ENCODE measurements around the gene MSMP. TPM values are rescaled to one million over a fixed set of nuclear protein-coding genes. Genes with fewer than 3 reads are reported as not detected.

Gene MSMP
- total RNA-seq, 1 experiment from 2014 or later = not detected

GRCh38 chr9:35789541-35789940 is 35.5 kb upstream of the MSMP start:
- Histone ChIP-seq H3K4me3 (ENCODE audit: low read depth, low read length, poor library complexity, severe bottlenecking) (no peak overlapping the region), H3K4me1 (ENCODE audit: insufficient read depth, low read length, poor library complexity, severe bottlenecking) (no peaks in the 10 kb centered on the region), H3K9me3 (ENCODE audit: low read depth, low read length, poor library complexity, severe bottlenecking) (no peaks in the 10 kb centered on the region), H3K36me3 (ENCODE audit: insufficient read depth, low read length, poor library complexity, severe bottlenecking) (no peaks in the 10 kb centered on the region), H3K27ac (ENCODE audit: low read depth, low read length, poor library complexity, severe bottlenecking) (no peak overlapping the region), H3K27me3 (replicated peaks; ENCODE audit: insufficient read depth, low read depth, low read length, poor library complexity) (no peaks in the 10 kb centered on the region)
- ChIA-PET CTCF (interaction anchor here (1.1 to 2.0 kb wide), 10 partner anchors 14 to 539 kb away, joined by 3 to 40 read pairs (median 5); no protein-coding TSS in a partner anchor), POLR2A (ENCODE audit: low non-redundant PET) (no interaction called here)
- intact Hi-C loops (cut with micrococcal nuclease; ENCODE audit: unreplicated experiment) = no loop called here
- TF ChIP-seq EZH2 (IDR thresholded peaks at IDR 0.05; ENCODE audit: borderline replicate concordance, low read depth, low read length, poor library complexity, severe bottlenecking) (no peak), CTCF (conservative IDR thresholded peaks at IDR 0.05; ENCODE audit: low read depth, low read length) (no peak)
- BruUV-seq (replicated peaks) = no TSS peak
- DNase-seq (ENCODE audit: low spot score) = no peak

DNA sequence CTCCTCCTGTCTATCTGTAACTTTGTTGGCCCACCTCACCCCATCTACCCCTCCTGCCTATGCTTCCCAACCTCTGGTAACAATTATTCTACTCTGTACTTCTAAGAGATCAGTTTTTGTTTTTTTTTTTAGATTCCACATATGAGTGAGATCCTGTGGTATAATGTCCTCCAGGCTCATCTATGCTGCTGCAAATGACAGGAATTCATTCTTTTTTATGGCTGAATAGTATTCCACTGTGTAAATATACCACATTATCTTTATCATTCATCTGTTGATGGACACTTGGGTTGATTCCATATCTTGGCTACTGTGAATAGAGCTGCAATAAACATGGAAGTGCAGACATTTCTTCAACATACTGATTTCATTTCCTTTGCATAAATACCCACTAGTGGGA is 29.3 kb upstream of the MSMP start:
- BruUV-seq (replicated peaks) = no TSS peak
- intact Hi-C loops (cut with micrococcal nuclease; ENCODE audit: unreplicated experiment) = no loop called here
- Histone ChIP-seq H3K36me3 (ENCODE audit: insufficient read depth, low read length, poor library complexity, severe bottlenecking) (no peaks in the 10 kb centered on the region), H3K27me3 (replicated peaks; ENCODE audit: insufficient read depth, low read depth, low read length, poor library complexity) (no peaks in the 10 kb centered on the region), H3K4me3 (ENCODE audit: low read depth, low read length, poor library complexity, severe bottlenecking) (no peak overlapping the region), H3K9me3 (ENCODE audit: low read depth, low read length, poor library complexity, severe bottlenecking) (no peaks in the 10 kb centered on the region), H3K4me1 (ENCODE audit: insufficient read depth, low read length, poor library complexity, severe bottlenecking) (no peaks in the 10 kb centered on the region), H3K27ac (ENCODE audit: low read depth, low read length, poor library complexity, severe bottlenecking) (no peak overlapping the region)
- POLR2A ChIA-PET (ENCODE audit: low non-redundant PET) = no interaction called here
- DNase-seq (ENCODE audit: low spot score) = no peak
- TF ChIP-seq EZH2 (IDR thresholded peaks at IDR 0.05; ENCODE audit: borderline replicate concordance, low read depth, low read length, poor library complexity, severe bottlenecking) = no peak
- no peak for TF ChIP-seq CTCF (conservative IDR thresholded peaks at IDR 0.05; ENCODE audit: low read depth, low read length)
- CTCF ChIA-PET = no interaction called here

DNA sequence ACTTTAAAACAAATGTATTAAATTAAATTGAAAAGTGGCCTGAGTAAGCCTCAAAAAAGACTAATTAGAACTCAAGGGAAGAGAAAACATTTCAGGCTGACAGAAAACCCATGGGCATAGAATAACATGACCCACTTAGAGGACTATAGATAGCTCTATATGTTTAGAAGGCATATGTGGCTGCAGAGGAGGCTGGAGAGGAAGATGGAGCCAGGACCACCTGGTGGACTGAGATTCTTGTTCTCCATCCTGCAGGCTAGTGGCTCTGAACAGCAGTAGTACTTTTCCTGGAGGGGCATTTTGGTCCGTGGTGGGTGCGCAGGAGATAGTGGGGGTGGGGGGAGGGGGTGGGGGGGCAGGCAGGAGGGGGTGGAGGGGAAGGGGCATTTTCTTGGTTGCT is 27.0 kb upstream of the MSMP start:
- H3K36me3 ChIP-seq (ENCODE audit: insufficient read depth, low read length, poor library complexity, severe bottlenecking) = no peaks in the 10 kb centered on the region
- H3K4me1 ChIP-seq (ENCODE audit: insufficient read depth, low read length, poor library complexity, severe bottlenecking) = no peaks in the 10 kb centered on the region
- H3K27ac ChIP-seq (ENCODE audit: low read depth, low read length, poor library complexity, severe bottlenecking) = no peak overlapping the region
- DNase-seq (ENCODE audit: low spot score) = no peak
- H3K4me3 ChIP-seq (ENCODE audit: low read depth, low read length, poor library complexity, severe bottlenecking) = no peak overlapping the region
- intact Hi-C loops (cut with micrococcal nuclease; ENCODE audit: unreplicated experiment) = no loop called here
- ChIA-PET CTCF (no interaction called here), POLR2A (ENCODE audit: low non-redundant PET) (no interaction called here)
- H3K27me3 ChIP-seq (replicated peaks; ENCODE audit: insufficient read depth, low read depth, low read length, poor library complexity) = no peaks in the 10 kb centered on the region
- no peak for TF ChIP-seq EZH2 (IDR thresholded peaks at IDR 0.05; ENCODE audit: borderline replicate concordance, low read depth, low read length, poor library complexity, severe bottlenecking)
- TF ChIP-seq CTCF (conservative IDR thresholded peaks at IDR 0.05; ENCODE audit: low read depth, low read length) = no peak
- BruUV-seq (replicated peaks) = no TSS peak
- H3K9me3 ChIP-seq (ENCODE audit: low read depth, low read length, poor library complexity, severe bottlenecking) = no peaks in the 10 kb centered on the region

Data from A673 (cell line).